ENCODE results near the gene MTPN.

MTPN gene

DNA sequence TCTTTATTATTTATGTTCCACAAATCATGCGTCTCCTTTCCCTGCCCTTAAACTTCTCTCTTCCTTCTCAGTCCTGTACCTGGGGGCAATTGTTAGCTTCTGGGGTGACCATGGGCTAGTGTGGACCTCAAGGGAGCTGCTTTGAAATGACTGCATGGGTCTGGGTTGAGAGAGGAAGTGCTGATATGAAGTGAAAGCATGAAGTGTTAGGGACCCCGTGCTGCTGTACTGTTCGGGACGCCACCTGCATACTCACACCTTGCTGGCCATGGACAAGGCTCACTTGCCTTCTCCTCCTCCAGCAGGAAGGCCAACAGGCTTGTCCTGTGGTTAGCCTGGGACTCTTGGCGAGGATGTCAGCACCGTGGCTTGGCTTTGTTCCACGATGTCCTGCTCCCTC is 56.7 kb downstream of the MTPN start:
- no peak for DNase-seq

DNA sequence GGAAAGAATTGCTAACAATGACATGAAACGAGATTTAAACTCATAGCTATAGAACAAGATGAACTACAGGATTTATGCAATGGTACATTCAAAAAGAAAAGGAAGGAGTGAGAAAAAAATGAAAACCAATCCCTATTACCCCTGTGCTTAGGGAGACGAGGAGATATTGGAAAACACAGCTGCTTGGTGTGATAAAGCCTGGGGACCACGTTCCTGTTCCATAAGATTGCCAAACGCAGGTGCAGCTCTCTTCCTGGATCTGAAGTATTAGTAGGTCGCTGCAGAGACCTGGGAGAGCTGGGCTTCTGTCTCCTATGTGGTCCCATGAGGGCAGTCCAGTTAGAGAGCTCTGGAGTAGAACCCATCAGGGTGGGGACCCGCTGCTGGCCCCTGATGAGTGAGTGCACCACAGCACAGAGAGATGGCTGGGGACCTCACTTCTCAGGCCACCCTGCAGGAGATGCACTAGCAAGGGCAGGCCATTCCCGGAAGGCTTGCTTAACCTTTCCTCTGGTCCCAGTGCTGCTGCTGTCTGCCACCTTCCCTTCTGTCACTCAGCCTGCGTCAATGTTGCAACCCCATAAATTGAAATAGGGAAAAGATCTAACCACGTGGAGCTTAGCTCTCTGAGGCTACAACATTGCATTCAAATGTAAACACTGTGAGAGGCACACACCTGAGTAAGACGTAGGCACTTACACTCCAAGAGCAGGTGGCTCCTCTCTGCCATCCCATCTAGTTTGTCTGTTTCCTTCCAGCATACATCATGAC is 57.9 kb downstream of the MTPN start:
- DNase-seq: no peak

DNA sequence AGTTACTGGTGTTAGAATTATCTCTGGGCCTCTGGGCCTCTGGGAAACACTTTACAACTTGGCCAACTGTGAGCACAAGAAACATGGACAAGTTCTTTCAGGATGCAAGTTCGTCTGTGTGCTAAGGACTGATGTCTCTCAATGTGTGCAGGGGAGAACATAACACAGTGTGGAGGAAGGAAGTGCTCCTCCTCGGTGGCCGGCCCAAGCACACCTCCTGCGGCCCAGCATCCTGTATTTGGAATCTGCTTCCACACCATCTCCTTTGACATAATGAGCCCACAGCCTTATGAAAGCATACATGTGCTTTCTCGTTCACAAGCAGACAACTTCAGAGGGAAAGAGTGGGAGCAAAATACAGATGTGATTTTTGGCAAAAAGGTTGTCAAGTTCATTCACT is 59.0 kb downstream of the MTPN start:
- no peak for DNase-seq

DNA sequence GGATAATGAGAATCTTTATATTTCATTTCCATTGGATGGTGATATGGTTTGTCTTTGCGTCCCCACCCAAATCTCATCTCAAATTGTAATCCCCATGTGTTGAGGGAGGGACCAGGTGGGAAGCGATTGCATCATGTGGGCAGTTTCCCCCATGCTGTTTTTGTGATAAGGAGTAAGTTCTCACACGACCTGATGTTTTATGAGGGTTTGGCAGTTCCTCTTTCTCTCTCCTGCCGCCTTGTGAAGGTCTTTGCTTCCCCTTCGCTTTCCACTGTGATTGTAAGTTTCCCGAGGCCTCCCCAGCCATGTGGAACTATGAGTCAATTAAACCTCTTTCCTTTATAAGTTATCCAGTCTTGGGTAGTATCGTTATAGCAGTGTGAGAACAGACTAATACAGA is 59.4 kb downstream of the MTPN start:
- DNase-seq: no peak

DNA sequence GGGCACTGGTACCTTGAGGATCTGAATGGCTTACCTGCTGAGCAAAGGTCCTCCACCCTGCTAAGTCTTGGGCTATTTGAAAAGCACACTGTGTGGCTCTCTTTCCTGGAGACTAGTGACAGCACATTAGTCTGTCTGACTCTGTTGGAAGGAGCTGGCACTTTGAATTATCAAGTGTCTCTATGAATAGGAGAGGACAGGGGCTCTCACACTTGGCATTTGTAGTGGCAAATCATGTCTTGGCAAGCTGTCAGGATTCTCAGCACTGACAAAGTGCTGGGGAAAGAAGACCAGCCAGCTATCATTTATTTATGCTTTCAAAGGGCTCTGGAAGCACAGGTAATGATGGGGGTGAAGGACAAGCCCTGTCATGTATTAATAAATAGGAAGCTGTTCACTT is 62.8 kb downstream of the MTPN start:
- no peak for DNase-seq

DNA sequence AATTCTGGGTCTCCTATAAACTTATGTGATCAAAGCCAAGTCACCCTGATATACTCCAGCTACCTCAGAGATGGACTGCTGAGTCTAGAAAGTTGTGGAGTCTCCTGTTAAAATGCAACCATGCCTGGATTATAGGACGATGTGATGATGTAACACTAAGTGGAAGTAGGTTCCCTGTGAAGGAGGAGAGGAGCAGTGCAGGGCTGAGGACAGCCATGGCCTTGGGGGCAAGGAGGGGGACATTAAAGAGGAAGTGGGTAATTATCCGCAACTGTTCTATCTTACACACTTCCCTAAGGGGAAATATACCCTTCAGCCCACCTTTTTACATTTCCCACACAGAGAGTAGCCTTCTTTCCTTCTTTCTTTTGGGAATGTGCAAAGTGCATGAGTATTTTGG is 63.8 kb downstream of the MTPN start:
- no peak for DNase-seq

DNA sequence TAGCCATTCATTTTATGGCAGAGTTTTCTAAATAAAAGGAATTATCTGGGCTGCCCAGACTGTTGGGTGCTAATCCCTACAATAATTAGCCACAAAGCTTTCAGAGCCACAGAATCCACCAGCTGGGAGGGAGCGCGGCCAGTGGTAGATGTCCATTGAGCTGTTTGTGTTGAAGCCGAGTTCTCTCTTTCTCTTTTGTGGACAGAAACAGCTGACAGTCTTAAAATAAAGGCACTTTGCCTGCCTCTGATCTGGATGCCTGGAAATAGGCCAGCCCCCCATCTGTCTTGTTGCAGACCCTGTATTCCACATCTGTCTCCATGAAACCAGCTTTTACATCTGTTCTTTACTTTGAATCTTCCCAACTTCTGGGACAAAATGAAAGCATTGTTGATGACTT is 66.1 kb downstream of the MTPN start:
- DNase-seq: no peak

DNA sequence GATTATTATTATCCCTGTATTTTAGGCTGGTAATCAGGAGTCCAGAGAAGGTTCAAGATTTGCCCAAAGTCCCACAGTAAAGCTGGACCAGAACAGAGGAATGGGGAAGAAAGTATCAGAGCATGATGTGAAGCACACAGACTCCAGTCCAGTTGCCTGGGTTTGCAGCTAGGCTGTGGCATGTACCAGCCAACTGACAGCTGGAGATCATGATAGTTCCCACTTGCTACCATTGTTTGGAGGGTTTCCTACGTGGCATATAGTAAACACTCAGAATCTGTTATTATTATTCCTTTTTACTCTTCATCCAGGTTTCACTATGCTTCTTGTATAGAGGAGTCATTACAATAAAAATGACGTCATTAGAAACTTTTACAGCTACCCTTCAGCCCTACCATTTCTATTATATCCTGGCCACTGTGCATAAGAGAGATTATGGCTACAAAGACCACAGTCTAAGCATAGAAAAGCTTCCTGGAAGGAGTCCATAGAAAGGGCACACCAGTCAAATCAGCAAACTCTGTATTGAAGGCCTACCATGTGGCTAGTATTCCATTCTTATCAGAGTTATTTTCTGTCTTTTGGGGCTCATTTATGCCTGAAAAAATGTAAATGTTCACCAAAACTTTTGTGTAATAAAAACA is 66.6 kb downstream of the MTPN start:
- no peak for DNase-seq

DNA sequence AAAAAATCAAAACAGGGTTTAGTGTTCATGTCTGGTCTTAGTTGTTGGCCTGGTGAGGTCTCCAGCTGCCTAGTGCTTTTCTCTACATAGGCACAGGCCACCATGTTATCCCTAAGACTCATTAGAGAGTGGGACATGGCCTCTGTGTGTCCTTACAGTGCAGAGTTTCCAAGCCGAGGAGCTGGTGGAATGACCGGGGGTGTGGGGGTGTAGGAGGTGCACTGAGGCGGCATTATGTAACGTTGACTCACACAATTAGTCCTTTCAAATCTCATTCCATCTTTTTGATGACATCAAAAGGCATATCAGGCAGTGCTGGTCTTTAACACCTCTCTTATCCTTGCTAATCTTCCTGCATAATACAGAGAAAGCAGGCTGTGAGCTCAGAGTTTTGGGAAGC is 71.3 kb downstream of the MTPN start:
- no peak for DNase-seq

DNA sequence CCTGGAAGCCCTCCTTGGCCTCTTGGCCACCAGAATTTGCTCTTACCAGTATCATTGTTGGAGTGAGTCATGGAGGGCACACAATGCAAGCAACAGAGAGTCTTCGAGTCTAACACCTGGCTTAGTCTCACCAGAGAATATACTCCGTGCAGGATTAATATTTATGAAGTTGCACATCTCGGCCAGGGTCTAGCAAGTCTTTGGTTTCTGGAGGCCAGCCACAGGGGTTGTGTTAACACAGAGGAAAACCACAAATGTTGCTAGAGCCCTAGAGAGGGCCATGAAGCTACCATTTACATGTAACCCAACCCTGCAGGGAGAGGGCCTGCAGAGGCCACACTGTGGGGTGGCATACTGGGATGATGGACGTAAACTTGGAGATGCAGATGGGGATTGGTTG is 71.8 kb downstream of the MTPN start:
- no peak for DNase-seq

DNA sequence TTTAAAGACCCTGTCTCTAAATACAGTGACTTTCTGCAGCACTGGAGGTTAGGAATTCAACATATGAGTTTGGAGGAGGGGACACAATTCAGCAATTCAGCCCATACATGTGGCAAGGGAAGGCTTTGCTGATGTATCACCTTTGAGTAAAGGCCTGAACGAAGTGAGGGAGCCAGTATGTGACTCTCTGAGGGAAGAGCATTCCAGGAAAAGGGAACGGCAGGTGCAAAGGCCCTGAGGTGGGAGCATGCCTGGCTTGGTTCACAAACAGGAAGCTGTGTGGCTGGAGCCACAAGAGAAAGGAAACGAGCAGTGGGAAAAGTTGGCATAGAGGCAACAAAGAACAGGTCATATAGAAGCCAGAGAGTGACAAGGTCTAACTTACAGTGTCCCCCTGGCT is 72.9 kb downstream of the MTPN start:
- DNase-seq: no peak

DNA sequence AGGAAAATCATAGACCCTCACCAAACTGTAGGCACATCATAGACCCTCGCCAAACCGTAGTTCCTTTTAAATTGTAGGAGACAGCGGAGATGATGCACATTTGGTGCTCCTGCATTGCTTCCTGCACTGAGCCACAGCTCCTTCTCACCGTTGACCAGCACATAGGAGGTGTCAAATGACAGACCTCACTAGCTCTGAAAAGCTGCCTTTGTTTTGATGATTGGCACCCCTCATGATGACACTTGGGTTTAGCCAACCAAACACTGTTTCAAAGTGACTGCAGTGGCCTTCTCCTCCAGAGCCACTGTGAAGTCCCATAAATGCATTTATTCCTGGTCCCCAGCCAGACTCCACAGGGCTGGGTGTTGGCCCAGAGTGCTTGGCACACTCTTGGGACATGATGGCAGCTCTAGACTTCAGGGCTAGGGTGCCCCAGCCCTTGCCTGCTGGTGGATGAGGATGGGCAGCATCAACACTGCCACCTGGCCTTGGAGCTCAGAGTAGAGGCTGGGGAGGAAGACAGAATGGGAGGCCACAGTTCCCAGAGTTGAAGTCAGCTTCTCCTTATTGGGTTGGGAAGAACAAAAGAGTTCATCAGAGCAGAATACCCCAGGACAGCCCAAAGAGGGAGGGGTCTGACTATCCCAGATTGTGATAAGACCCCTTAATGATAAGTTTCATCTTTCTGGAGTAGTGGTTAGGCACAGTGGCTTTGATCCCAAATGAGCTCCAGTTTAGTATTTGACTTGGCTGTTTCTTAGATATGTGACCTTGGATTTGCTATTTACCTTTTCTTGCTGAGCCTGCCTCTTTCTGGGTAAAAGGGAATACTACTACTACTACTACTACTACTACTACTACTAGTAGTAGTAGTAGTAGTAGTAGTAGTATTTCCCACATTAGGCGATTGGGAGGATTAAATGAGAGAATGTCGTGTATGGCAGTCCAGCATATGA is 75.3 kb downstream of the MTPN start:
- DNase-seq: no peak

DNA sequence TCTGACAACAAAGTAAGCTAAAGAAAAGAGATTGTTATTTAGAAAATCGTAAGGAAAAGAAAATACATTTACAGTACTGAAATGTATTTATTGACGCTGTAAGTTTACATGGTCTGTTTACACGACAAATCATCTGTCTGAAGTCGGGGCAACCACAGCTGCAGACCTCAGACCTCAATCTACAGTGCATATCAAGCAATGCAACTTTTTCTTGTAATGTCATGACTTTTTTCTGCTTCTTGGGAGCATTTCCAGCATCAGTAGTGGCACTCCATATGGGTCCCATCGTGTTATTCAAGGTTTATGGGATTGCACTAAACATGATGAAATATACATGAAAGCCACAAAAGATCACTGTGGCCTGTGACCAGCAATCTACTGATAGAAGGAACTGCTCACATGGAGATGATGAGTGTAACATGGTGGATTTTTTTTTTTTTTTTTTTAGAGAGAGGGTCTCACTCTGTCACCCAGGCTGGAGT is 77.1 kb downstream of the MTPN start:
- DNase-seq: no peak

DNA sequence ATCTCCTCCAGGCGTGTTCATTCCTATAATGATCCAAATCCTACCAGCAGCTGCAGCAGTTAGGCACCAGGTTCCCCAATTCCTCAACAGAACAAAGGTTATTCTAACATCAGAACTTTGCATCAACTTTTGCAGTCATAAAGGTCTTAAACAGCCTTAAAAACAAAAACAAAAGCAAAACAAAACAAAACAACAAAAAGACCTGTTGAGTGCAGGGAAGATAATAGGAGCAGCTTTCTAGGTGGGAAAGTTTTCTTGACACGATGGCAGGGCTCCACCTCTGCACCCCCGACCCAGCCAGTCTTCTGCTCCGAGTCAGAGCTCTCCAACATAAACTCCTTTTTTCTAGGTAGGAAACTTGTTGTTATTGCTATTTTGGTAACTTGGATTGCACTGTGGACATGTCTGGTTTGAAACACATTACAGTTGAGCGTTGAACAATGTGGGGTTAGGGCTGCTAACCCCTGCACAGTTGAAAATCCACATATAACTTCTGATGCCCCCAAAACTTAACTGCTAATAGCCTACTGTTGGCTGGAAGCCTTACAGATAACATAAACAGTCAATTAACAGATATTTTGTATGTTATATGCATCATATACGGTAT is 77.6 kb downstream of the MTPN start:
- DNase-seq: no peak

DNA sequence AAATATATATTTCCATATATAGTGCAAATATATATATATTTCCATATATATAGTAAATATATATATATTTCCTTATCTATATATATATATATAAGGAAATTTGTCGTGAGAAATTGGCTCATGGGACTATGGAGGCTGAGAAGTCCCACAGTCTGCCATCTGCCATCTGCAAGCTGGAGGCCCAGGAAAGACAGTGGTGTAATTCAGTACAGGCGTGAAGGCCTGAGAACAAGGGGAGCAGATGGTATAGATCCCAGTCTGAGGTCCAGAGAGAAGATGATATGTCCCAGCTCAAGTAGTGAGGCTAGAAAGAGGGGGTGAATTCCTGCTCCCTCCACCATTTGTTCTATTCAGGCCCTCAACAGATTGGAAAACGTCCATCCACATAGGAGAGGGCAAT is 78.9 kb downstream of the MTPN start:
- no peak for DNase-seq

DNA sequence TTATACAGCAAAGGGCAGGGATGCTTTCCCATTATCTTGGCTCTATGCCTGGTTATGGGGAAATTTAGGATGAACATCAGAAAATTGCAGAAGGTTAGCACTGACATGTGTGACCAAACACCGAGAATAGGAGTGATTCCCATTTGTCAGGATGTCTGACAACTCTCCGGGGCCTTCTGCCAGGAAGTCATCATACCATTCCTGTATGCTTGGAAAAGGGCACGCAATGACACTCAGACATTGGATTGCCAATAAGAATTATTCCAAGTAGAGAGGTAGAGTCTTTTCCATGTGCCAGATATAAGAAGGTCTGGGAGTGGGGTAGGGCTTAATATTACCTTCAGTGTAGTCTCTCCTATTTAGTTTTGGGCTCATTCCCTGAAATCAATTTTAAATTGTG is 82.3 kb downstream of the MTPN start:
- no peak for DNase-seq

DNA sequence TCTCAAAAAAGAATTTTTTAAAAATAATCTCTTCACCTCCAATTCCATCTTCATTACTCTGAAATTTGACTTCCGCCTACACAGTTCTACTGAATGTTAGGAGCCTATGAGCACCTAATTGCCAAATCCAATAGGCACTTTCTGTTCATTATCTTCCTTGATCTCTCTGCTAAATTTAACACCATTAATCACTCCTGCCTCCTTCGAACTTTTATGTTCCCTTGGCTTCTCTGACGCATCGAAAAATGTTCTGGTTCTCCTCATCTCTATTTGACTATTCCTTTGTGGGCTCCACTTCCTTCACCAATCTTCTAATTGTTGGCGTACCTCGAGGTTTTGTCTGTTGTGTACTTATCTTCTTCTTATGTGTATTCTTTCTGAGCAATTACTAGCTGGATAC is 87.3 kb downstream of the MTPN start:
- DNase-seq: no peak

DNA sequence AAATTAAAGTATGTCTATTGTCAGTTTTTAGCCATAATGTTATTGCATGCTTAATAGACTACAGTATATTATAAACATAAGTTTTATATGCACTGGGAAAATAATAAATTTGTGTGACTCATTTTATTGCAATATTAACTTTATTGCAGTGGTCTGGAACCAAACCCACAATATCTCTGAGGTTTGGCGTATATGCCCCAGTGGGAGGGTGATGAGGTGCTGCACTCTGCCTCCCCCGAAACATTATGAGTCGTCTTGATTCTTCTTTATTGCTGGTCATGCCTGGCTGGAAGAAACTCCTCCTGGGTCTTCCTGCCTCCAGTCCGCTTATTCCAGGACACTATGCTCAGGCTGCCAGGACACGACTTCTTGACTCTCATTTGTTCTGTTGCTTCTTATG is 88.4 kb downstream of the MTPN start:
- DNase-seq: no peak

DNA sequence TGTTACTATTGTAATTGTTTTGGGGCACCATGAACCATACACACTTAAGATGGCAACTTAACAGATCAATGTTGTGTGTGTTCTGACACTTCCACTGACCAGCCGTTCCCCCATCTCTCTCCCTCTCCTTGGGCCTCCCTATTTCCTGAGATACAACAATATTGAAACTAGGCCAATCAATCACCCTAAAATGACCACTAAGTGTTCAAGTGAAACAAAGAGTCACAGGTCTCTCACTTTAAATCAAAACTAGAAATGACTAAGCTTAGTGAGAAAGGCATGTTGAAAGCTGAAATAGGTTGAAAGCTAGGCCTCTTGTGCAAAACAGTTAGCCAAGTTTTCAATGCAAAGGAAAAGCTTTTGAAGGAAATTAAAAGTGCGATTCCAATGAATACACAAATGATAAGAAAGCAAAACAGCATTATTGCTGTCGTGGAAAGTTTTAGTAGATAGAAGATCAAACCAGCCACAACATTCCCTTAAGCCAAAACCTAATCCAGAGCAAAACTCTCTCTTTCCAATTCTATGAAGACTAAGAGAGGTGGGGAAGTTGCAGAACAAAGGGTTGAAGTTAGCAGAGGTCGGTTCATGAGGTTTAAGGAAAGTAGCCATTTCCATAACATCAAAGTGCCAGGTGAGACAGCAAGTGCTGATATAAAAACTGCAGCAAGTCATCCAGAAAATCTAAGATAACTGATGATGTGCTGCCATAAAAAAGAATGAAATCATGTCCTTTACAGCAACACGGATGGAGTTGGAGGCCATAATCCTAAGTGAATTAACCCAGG is 90.6 kb downstream of the MTPN start:
- DNase-seq: no peak

DNA sequence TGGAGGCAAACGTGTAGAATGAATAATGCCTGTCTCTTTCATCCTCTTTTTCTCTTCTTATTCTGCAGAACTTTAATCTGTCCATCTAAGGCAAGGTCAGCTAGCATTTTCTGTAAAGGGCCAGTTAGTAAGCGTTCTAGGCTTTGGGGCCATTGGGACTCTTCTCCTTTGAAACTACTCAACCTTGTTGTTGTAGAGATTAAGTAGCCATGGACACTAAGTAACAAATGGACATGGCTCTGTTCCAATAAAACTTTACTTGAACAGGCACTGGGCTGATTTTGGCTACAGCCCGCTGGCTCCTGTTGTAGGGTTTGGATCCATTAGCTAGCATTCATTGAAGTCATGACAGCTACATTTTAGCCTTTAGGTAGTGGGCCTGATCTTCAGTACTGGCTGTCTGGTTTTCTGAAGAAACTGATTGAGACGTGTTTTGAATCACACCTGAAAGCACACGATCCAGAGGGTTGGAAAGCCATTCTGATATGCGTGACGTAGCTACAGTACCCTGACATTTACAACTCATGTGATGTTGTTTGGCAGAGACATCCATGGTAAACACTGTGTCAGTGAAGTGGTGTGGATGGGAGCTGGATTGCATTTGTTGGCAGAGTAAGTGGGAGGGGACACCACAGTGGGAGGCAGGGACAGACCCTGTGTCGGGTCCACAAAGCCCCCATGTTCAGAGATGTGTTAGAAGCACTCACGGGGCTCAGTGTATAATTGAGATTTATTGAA is 92.5 kb downstream of the MTPN start:
- no peak for DNase-seq

DNA sequence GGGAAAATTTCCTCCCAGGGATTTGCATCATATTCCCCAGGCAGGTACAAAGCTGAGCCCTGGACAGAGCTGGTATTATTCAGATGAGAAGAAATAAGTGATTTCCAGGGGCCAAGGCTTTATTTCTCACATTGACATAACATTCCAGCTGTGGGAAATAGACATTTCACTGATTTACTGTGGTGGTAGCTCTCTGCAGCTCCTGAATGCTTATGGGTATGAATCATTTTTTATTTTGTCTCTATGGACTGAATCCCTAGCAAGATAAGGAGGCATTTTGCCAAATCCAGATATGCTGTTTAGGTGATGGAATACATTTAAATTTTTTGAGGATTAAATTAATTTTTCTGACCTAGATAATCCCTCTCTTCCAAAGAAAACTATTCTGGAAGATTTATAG is 97.9 kb downstream of the MTPN start:
- no peak for DNase-seq

DNA sequence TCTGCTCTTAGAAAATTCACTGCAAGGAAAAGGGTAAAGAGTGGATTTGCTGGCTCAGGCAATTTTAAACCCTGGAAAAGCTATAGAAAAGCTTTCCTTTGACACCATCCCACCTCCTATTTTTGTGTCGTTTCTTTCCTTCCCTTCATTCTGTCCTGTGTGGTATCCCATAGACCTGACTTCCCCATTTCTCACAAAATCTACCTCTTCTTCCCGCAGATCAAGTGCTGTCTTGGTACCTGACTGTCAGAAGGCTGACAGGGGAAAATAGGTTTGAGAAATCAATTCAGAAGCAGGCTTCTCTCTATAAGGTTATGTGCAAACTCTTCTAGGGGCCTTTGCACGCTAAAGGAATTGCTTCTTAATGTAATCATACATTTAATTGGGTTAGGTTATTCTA is 98.9 kb downstream of the MTPN start:
- no peak for DNase-seq

All from activated CD4-positive, alpha-beta T cell treated with anti-CD3 and anti-CD28 coated beads for 4 hours (primary cell).